Measurements from ENCODE around the gene PSMB5.

The PSMB5 gene

GRCh38 chr14:23055621-23056144 lies 21.0 kb upstream of the PSMB5 start:
- Mint-ChIP-seq H3K4me3 (peak overlapping the region; percentile 80 to 84), H3K9me3 (no peaks in the 10 kb centered on the region), H3K27ac (peak overlapping the region; percentile 81), H3K4me1 (peaks cover 25 to 31% of the 10 kb centered on the region in 2 donors), H3K36me3 (peaks cover 13 to 16% of the 10 kb centered on the region in 2 donors), H3K27me3 (no peaks in the 10 kb centered on the region)
- no peak for DNase-seq
- ATAC-seq (replicated peaks) = peak in 1 of 2 donors; percentile 4

GRCh38 chr14:23055147-23055550 lies 20.4 kb upstream of the PSMB5 start:
- no peak overlapping the region for H3K27ac Mint-ChIP-seq
- DNase-seq = no peak
- H3K4me1 Mint-ChIP-seq = peaks cover 25 to 31% of the 10 kb centered on the region in 2 donors

GRCh38 chr14:23054000-23054811 lies 19.5 kb upstream of the PSMB5 start:
- H3K9me3 Mint-ChIP-seq = no peaks in the 10 kb centered on the region
- DNase-seq (no peak), ATAC-seq (replicated peaks) (no peak)
- H3K36me3 Mint-ChIP-seq = peaks cover 7 to 10% of the 10 kb centered on the region in 2 donors
- peaks cover 21 to 28% of the 10 kb centered on the region in 2 donors for H3K4me1 Mint-ChIP-seq
- H3K27ac Mint-ChIP-seq = no peak overlapping the region
- H3K27me3 Mint-ChIP-seq = no peaks in the 10 kb centered on the region
- H3K4me3 Mint-ChIP-seq = no peak overlapping the region

More at GRCh38 chr14:23055147-23055550, 20.4 kb upstream of the PSMB5 start:
- peaks cover 12 to 16% of the 10 kb centered on the region in 2 donors for H3K36me3 Mint-ChIP-seq
- no peak overlapping the region for H3K4me3 Mint-ChIP-seq
- H3K9me3 Mint-ChIP-seq = no peaks in the 10 kb centered on the region
- H3K27me3 Mint-ChIP-seq = no peaks in the 10 kb centered on the region
- ATAC-seq (replicated peaks) = no peak

GRCh38 chr14:23053426-23053825 lies 18.7 kb upstream of the PSMB5 start:
- DNase-seq (no peak), ATAC-seq (replicated peaks) (no peak)
- Mint-ChIP-seq H3K4me1 (peaks cover 19 to 21% of the 10 kb centered on the region in 2 donors), H3K27me3 (no peaks in the 10 kb centered on the region), H3K4me3 (no peak overlapping the region), H3K27ac (no peak overlapping the region), H3K36me3 (peaks cover 3 to 4% of the 10 kb centered on the region in 2 donors), H3K9me3 (no peaks in the 10 kb centered on the region)

GRCh38 chr14:23052671-23053070 lies 18.0 kb upstream of the PSMB5 start:
- H3K27ac Mint-ChIP-seq = no peak overlapping the region
- H3K4me1 Mint-ChIP-seq = peaks cover 15 to 16% of the 10 kb centered on the region in 2 donors
- ATAC-seq (replicated peaks) (no peak), DNase-seq (no peak)
- H3K27me3 Mint-ChIP-seq = peaks cover 0 to 1% of the 10 kb centered on the region in 2 donors
- no peak overlapping the region for H3K4me3 Mint-ChIP-seq
- H3K9me3 Mint-ChIP-seq = no peaks in the 10 kb centered on the region
- H3K36me3 Mint-ChIP-seq = no peaks in the 10 kb centered on the region

GRCh38 chr14:23052182-23052623 lies 17.5 kb upstream of the PSMB5 start:
- no peak for ATAC-seq (replicated peaks)
- peaks cover 0 to 6% of the 10 kb centered on the region in 2 donors for H3K27me3 Mint-ChIP-seq
- peaks cover 0 to 4% of the 10 kb centered on the region in 2 donors for H3K36me3 Mint-ChIP-seq
- no peak overlapping the region for H3K4me3 Mint-ChIP-seq
- DNase-seq = no peak
- H3K27ac Mint-ChIP-seq = no peak overlapping the region
- H3K4me1 Mint-ChIP-seq = peaks cover 15% of the 10 kb centered on the region in 2 donors
- H3K9me3 Mint-ChIP-seq = no peaks in the 10 kb centered on the region

- ATAC-seq (replicated peaks) (no peak), DNase-seq (no peak)
- Mint-ChIP-seq H3K27me3 (peaks cover 0 to 8% of the 10 kb centered on the region in 2 donors), H3K4me1 (peaks cover 7 to 9% of the 10 kb centered on the region in 2 donors), H3K27ac (no peak overlapping the region), H3K9me3 (no peaks in the 10 kb centered on the region), H3K36me3 (peaks cover 0 to 4% of the 10 kb centered on the region in 2 donors), H3K4me3 (no peak overlapping the region)
Observed at GRCh38 chr14:23051141-23052057, 16.7 kb upstream of the PSMB5 start.

- no peak for ATAC-seq (replicated peaks)
- no peak for DNase-seq
- no peaks in the 10 kb centered on the region for H3K4me1 Mint-ChIP-seq
- H3K27ac Mint-ChIP-seq = no peak overlapping the region
- peaks cover 0 to 4% of the 10 kb centered on the region in 2 donors for H3K36me3 Mint-ChIP-seq
- no peak overlapping the region for H3K4me3 Mint-ChIP-seq
- no peaks in the 10 kb centered on the region for H3K9me3 Mint-ChIP-seq
- peaks cover 6 to 8% of the 10 kb centered on the region in 2 donors for H3K27me3 Mint-ChIP-seq
Observed at GRCh38 chr14:23049011-23049410, 14.3 kb upstream of the PSMB5 start.

- H3K36me3 Mint-ChIP-seq = peaks cover 0 to 4% of the 10 kb centered on the region in 2 donors
Observed at GRCh38 chr14:23047751-23048693, 13.3 kb upstream of the PSMB5 start.

GRCh38 chr14:23047034-23047634 lies 12.4 kb upstream of the PSMB5 start:
- H3K9me3 Mint-ChIP-seq = no peaks in the 10 kb centered on the region
- H3K27me3 Mint-ChIP-seq = peaks cover 8% of the 10 kb centered on the region in 2 donors
- no peak overlapping the region for H3K4me3 Mint-ChIP-seq
- peaks cover 0 to 4% of the 10 kb centered on the region in 2 donors for H3K36me3 Mint-ChIP-seq
- H3K27ac Mint-ChIP-seq = no peak overlapping the region
- no peak for DNase-seq
- no peak for ATAC-seq (replicated peaks)
- H3K4me1 Mint-ChIP-seq = no peaks in the 10 kb centered on the region

More at GRCh38 chr14:23047751-23048693, 13.3 kb upstream of the PSMB5 start:
- H3K27me3 Mint-ChIP-seq = peaks cover 8% of the 10 kb centered on the region in 2 donors
- H3K27ac Mint-ChIP-seq = no peak overlapping the region
- H3K9me3 Mint-ChIP-seq = no peaks in the 10 kb centered on the region
- DNase-seq = no peak
- ATAC-seq (replicated peaks) = no peak
- H3K4me1 Mint-ChIP-seq = no peaks in the 10 kb centered on the region
- no peak overlapping the region for H3K4me3 Mint-ChIP-seq

GRCh38 chr14:23045419-23046357 lies 11.0 kb upstream of the PSMB5 start:
- no peak for DNase-seq
- Mint-ChIP-seq H3K27me3 (peaks cover 8% of the 10 kb centered on the region in 2 donors), H3K4me1 (no peaks in the 10 kb centered on the region), H3K27ac (no peak overlapping the region), H3K4me3 (no peak overlapping the region), H3K36me3 (peaks cover 0 to 4% of the 10 kb centered on the region in 2 donors), H3K9me3 (no peaks in the 10 kb centered on the region)
- ATAC-seq (replicated peaks) = no peak

GRCh38 chr14:23044840-23045239 lies 10.1 kb upstream of the PSMB5 start:
- no peak for ATAC-seq (replicated peaks)
- Mint-ChIP-seq H3K36me3 (peaks cover 0 to 4% of the 10 kb centered on the region in 2 donors), H3K27ac (no peak overlapping the region), H3K27me3 (peaks cover 8% of the 10 kb centered on the region in 2 donors), H3K4me1 (no peaks in the 10 kb centered on the region), H3K4me3 (no peak overlapping the region), H3K9me3 (no peaks in the 10 kb centered on the region)
- DNase-seq = no peak

Data from stimulated activated naive B cell treated with anti-CD40 and anti-IgM and Interleukin-4, amounts not matched to agents 10 μg/mL and 1 μg/mL and 100 μg/mL, for 72 hours (primary cell).